Keratinocyte (primary cell): ENCODE measurements around the gene SCYGR4. TPM values are rescaled to one million over a fixed set of nuclear protein-coding genes. Genes with fewer than 3 reads are reported as not detected.

Source experiments
- DNase-seq: peaks from one replicate; pipeline ENCODE4 v3.0.0-alpha.2; 2011; ENCODE audit warnings: low read depth, missing footprints, low spot score
- FAIRE-seq: peaks from 2 replicates; lab custom pipeline; 2011; peaks lifted over from hg19 to GRCh38; lab: Jason Lieb, UNC
- H2AFZ ChIP-seq: 2 replicates; pipeline ENCODE4 v1.6.0; 2012; ENCODE audit warnings: low read length, control low read depth, inconsistent platforms; ENCODE audit not compliant: control insufficient read depth
- H3K27ac ChIP-seq: 2 replicates; pipeline ENCODE4 v1.5.1; 2011; ENCODE audit warnings: low read length; ENCODE audit not compliant: control insufficient read depth, insufficient read depth
- H3K27me3 ChIP-seq: 3 replicates; pipeline ENCODE4 v1.6.0; 2011; ENCODE audit warnings: low read length; ENCODE audit not compliant: control insufficient read depth, insufficient read depth; ENCODE audit errors: extremely low read depth
- H3K36me3 ChIP-seq, 2 experiments: 2 replicates in 1 of 2; 3 replicates in 1 of 2; pipeline ENCODE4 v1.5.1; 2011; ENCODE audit warnings: low read length in 2 of 2, mild to moderate bottlenecking in 1 of 2; ENCODE audit not compliant: control insufficient read depth in 2 of 2, insufficient read depth in 2 of 2; ENCODE audit errors: extremely low read depth in 1 of 2
- H3K4me1 ChIP-seq: 3 replicates; pipeline ENCODE4 v1.5.1; 2011; ENCODE audit warnings: low read length; ENCODE audit not compliant: control insufficient read depth, insufficient read depth; ENCODE audit errors: extremely low read depth
- H3K4me2 ChIP-seq: 3 replicates; pipeline ENCODE4 v1.6.0; 2011; ENCODE audit warnings: low read depth, low read length; ENCODE audit not compliant: control insufficient read depth, insufficient read depth; ENCODE audit errors: extremely low read depth
- H3K4me3 ChIP-seq, 3 experiments: fragments of 200-600 bp in 1 of 3; sonication (generic) in 1 of 3; 2 replicates in 2 of 3; 3 replicates in 1 of 3; pipeline ENCODE4 v1.5.1; 2011 to 2016; ENCODE audit warnings: low read length in 3 of 3, mild to moderate bottlenecking in 3 of 3, control low read depth in 2 of 3, inconsistent platforms in 1 of 3, low read depth in 1 of 3, mixed read lengths in 1 of 3, mixed run types in 1 of 3, moderate library complexity in 1 of 3; ENCODE audit not compliant: control insufficient read depth in 2 of 3, insufficient read depth in 2 of 3; ENCODE audit errors: extremely low read depth in 1 of 3
- H3K79me2 ChIP-seq: 2 replicates; pipeline ENCODE4 v1.6.0; 2012; ENCODE audit warnings: low read length; ENCODE audit not compliant: control insufficient read depth, insufficient read depth
- H3K9ac ChIP-seq: 3 replicates; pipeline ENCODE4 v1.6.0; 2011; ENCODE audit warnings: low read length; ENCODE audit not compliant: control insufficient read depth, insufficient read depth; ENCODE audit errors: extremely low read depth
- H3K9me1 ChIP-seq: 3 replicates; pipeline ENCODE4 v1.6.0; 2011; ENCODE audit warnings: low read length; ENCODE audit not compliant: control insufficient read depth, insufficient read depth; ENCODE audit errors: extremely low read depth
- H3K9me3 ChIP-seq: 2 replicates; pipeline ENCODE4 v1.5.1; 2012; ENCODE audit warnings: low read depth, low read length; ENCODE audit not compliant: control insufficient read depth
- H4K20me1 ChIP-seq: 3 replicates; pipeline ENCODE4 v1.6.0; 2011; ENCODE audit warnings: low read length; ENCODE audit not compliant: control insufficient read depth, insufficient read depth; ENCODE audit errors: extremely low read depth
- CTCF ChIP-seq, 3 experiments: IDR thresholded peaks in 1 of 3; conservative IDR thresholded peaks in 1 of 3; optimal IDR thresholded peaks in 1 of 3; 2 replicates in 2 of 3; 3 replicates in 1 of 3; pipeline versions ENCODE3 to v1.5.1; 2011; ENCODE audit warnings: low read length in 3 of 3, mild to moderate bottlenecking in 3 of 3, moderate library complexity in 2 of 3, control low read depth in 1 of 3, inconsistent platforms in 1 of 3; ENCODE audit not compliant: insufficient read depth in 2 of 3; ENCODE audit errors: extremely low read depth in 1 of 3
- EZH2 ChIP-seq: IDR thresholded peaks from one replicate; pipeline ENCODE4 v1.6.1; 2012; ENCODE audit warnings: inconsistent platforms, mild to moderate bottlenecking, low read length, moderate library complexity
- dilution Hi-C: fragments of 300-500 bp; cut with MboI; formaldehyde crosslinking; loops from one replicate; pipeline ENCODE4 v1.7.0; 2020; ENCODE audit warnings: low sequenced_read_pairs; ENCODE audit not compliant: extremely low pct_ligation_motif_present
- polyA plus RNA-seq, 5 experiments: library from polyadenylated mRNA; depleted of rRNA in 3 of 5; stranded (reverse) in 3 of 5; stranded (forward) in 1 of 5; unstranded in 1 of 5; fragments of >200 nt; gene quantifications; 1 replicate in 1 of 5; 2 replicates in 3 of 5; 3 replicates in 1 of 5; pipeline versions ENCODE4 v1.2.1 to v1.2.3, GENCODE V29; 2011 to 2012; ENCODE audit warnings: missing spikeins in 2 of 5, low read depth in 1 of 5, low replicate concordance in 1 of 5

SCYGR4 gene
- polyA plus RNA-seq, 1 donor (not counting 4 experiments of a cell fraction or from before 2014, with no cell fraction given) = not detected

- no peaks in the 10 kb centered on the region for H3K27me3 ChIP-seq
- H3K9me3 ChIP-seq = peaks cover 2% of the 10 kb centered on the region
- no peak for TF ChIP-seq EZH2
- H3K4me3 ChIP-seq = no peak overlapping the region
- H3K27ac ChIP-seq = no peak overlapping the region
- H2AFZ ChIP-seq = no peak overlapping the region
- H3K4me2 ChIP-seq = no peak overlapping the region
- H3K79me2 ChIP-seq = no peaks in the 10 kb centered on the region
- DNase-seq (no peak), FAIRE-seq (no peak)
- H4K20me1 ChIP-seq = no peaks in the 10 kb centered on the region
- H3K36me3 ChIP-seq = no peaks in the 10 kb centered on the region
- H3K9me1 ChIP-seq = no peaks in the 10 kb centered on the region
- H3K9ac ChIP-seq = no peak overlapping the region
- dilution Hi-C loops = no loop called here
- peaks cover 7% of the 10 kb centered on the region for H3K4me1 ChIP-seq
Observed at GRCh38 chr2:227625420-227625819, 8.1 kb downstream of the SCYGR4 start.

GRCh38 chr2:227626580-227627151, 9.4 kb downstream of the SCYGR4 start:
- H3K27ac ChIP-seq = no peak overlapping the region
- DNase-seq (no peak), FAIRE-seq (no peak)
- H3K4me2 ChIP-seq = no peak overlapping the region
- H3K9me3 ChIP-seq = peaks cover 2% of the 10 kb centered on the region
- TF ChIP-seq EZH2 (no peak), CTCF (optimal IDR thresholded peaks at IDR 0.05 in 1 of 3, IDR thresholded peaks at IDR 0.05 in 1 of 3, conservative IDR thresholded peaks at IDR 0.05 in 1 of 3; ENCODE audit: extremely low read depth in 1 of 3, insufficient read depth in 2 of 3, low read length in 3 of 3) (no peak)
- no peak overlapping the region for H3K4me3 ChIP-seq
- H3K9me1 ChIP-seq = no peaks in the 10 kb centered on the region
- H3K79me2 ChIP-seq = no peaks in the 10 kb centered on the region
- no peak overlapping the region for H3K9ac ChIP-seq
- dilution Hi-C loops = no loop called here
- no peaks in the 10 kb centered on the region for H3K27me3 ChIP-seq
- H3K4me1 ChIP-seq = peaks cover 7% of the 10 kb centered on the region
- no peak overlapping the region for H2AFZ ChIP-seq
- H4K20me1 ChIP-seq = no peaks in the 10 kb centered on the region
- H3K36me3 ChIP-seq = no peaks in the 10 kb centered on the region

- Histone ChIP-seq H2AFZ (no peak overlapping the region), H3K9me3 (peaks cover 1% of the 10 kb centered on the region), H3K9me1 (no peaks in the 10 kb centered on the region), H3K36me3 (no peaks in the 10 kb centered on the region), H3K4me2 (no peak overlapping the region), H4K20me1 (no peaks in the 10 kb centered on the region), H3K27ac (no peak overlapping the region), H3K9ac (no peak overlapping the region), H3K4me1 (peaks cover 7% of the 10 kb centered on the region), H3K4me3 (no peak overlapping the region), H3K27me3 (no peaks in the 10 kb centered on the region), H3K79me2 (no peaks in the 10 kb centered on the region)
- FAIRE-seq = no peak
- TF ChIP-seq CTCF (optimal IDR thresholded peaks at IDR 0.05 in 1 of 3, IDR thresholded peaks at IDR 0.05 in 1 of 3, conservative IDR thresholded peaks at IDR 0.05 in 1 of 3; ENCODE audit: extremely low read depth in 1 of 3, insufficient read depth in 2 of 3, low read length in 3 of 3) (no peak), EZH2 (no peak)
- dilution Hi-C loops = no loop called here
- DNase-seq = no peak
Observed at GRCh38 chr2:227627769-227628168, 10.5 kb downstream of the SCYGR4 start.
